ENCODE measurements around the gene GFRA4.
A peak's percentile ranks its signal among the peaks of the same experiment; 100 is the strongest.

The GFRA4 gene, protein sequence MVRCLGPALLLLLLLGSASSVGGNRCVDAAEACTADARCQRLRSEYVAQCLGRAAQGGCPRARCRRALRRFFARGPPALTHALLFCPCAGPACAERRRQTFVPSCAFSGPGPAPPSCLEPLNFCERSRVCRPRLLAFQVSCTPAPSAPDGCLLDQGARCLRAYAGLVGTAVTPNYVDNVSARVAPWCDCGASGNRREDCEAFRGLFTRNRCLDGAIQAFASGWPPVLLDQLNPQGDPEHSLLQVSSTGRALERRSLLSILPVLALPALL

GRCh38 chr20:3663031-3663701 is at the start of gene GFRA4:
Gene GFRA4, minus strand, starts transcription at chr20:3663399. Its CDS starts 0 bp downstream, at chr20:3663399.
- no peak for DNase-seq

GRCh38 chr20:3712279-3712873 is 49.2 kb upstream of the GFRA4 start, which contains the start of gene SIGLEC1:
Gene SIGLEC1, minus strand, starts transcription at chr20:3712600. Its CDS starts 5,472 bp downstream, at chr20:3707128.
- no peak for DNase-seq

GRCh38 chr20:3711484-3711941 is 48.3 kb upstream of the GFRA4 start:
- DNase-seq, result no peak

DNA sequence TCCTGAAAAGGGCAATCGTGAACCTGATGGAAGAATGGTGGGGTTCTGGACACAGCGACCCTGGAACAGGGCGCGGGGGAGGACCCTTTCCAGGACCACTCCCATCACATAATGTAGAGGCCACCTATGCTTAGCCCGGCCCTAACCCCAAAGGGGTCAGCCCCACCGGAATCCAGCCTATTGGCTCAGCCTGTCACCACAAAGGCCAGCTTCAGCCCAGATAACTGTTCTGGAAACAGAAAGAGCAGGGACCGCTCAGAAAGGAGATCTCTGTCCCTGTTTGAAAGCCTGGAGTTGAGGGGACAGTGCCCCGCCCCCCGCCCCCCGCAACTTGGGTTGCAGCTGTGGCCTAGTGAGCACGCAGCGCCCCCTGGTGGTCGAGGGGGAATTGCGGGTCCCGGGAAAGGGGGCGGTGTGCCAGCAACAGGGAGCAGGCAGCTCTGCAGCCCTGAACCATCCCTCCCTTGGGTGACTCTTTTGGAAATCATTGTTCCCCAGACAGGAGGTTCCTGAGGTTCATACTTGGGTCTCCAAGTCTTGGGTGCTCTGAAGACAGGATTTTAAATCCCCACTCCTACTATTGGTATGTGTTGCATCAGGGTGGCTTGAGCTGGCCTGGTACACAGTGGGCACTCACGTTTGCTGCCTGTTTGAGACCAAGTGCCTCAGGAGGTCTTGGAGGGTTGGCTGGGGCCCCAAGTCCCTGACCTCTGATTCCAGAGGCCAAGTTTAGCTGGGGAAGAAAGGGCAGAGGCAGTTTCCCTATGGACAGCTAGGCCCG is 47.7 kb upstream of the GFRA4 start:
- DNase-seq, result peak; percentile 78

- DNase-seq, result no peak
Measured at GRCh38 chr20:3710011-3710466, 46.8 kb upstream of the GFRA4 start.

GRCh38 chr20:3707508-3707899 is 44.3 kb upstream of the GFRA4 start:
- no peak for DNase-seq

DNA sequence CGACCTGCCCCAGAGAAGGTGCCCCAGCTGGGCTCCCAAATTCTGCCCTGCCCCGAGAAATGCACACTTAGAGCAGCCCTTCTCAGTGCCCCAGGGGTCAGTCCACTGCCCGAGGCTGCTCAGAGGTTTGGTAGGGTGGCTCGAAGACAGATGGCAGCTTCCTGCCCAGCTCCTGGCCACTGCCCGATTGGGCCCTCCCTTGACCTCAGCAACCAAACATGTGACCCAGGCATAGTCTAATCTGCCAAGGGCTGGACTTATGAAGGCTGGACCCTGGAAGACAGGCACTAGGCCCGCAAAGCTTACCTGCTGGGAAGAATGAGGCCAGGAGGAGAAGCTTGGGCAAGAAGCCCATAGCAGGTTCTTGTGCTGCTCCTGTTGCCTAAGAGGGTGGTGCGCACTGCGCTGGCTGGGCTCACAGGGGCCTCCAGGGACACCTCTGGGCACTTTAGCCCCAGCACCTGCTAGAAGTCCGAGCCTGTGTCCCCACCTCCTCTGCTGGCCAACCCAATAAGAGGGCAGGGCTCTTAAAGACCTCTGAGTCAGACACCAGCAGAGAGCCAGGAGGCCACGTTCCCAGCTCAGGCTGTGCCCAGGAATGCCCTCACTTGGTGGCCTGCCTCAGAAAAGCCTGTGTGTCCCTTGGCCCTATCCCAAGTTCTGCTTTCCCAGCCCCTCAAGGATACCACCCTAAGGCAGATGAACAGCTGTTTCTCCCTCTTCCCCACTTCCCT is 43.7 kb upstream of the GFRA4 start:
- DNase-seq, result no peak

- DNase-seq, result no peak
Measured at GRCh38 chr20:3705970-3706739, 43.0 kb upstream of the GFRA4 start.

DNA sequence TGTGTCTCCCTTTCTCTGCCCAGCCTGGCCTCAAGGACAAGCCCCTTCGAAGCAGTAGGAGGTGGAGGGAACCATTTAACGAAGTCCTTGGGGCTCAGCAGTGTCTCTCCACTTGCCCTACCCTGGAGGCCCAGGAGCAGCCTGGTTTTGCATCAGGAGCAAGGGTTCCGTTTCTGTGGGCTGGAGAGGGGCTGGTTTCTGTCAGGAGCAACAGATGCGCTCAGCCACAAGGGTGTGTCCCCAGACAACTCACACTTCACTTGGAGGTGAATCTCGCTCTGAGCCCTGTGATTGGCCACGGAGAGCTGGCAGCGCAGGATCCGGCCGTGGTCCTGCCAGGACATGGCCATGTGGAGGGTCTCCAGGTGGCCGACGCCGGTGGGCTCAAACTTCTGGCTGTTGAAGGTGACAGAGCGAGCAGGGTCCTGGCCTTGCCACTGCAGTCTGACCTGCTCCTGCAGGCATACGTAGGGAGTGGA is 42.3 kb upstream of the GFRA4 start:
- no peak for DNase-seq

GRCh38 chr20:3704087-3704486 is 40.9 kb upstream of the GFRA4 start:
- DNase-seq, result no peak

DNA sequence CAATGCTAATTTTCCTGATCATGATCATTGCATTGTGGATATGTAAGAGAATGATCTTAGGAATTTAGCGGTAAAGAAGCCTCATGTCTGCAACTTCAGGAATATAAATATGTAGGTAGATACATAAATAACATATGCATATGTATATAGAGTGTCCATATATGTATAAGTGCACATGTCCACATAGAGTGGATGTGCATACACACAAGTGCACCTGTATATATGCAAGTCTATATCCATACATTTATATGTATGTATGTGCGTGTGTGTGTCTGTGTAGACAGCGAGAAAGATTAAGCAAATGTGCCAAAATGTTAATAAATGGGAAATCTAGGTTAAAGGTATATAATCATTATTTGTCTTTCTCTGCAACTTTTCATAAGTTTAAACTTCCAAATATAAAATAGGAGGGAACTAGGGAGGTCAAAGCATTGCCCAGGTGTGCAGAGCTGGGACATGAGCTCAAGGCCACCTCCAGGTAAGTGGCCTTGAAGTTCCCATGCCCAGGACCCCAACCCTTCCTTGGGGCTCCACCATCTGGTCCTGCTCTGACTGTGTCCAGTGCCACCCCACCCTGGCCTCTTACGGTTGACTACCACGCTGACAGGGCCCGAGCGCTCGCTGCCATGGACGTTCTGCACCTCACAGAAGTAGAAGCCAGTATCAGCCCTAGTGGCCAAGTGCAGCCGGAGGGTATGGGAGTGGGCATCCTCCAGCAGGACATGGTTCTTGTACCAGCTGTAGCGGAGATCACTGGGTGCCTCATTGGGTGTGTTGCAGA is 39.6 kb upstream of the GFRA4 start:
- no peak for DNase-seq

- no peak for DNase-seq
Measured at GRCh38 chr20:3701061-3701998, 38.1 kb upstream of the GFRA4 start.

DNA sequence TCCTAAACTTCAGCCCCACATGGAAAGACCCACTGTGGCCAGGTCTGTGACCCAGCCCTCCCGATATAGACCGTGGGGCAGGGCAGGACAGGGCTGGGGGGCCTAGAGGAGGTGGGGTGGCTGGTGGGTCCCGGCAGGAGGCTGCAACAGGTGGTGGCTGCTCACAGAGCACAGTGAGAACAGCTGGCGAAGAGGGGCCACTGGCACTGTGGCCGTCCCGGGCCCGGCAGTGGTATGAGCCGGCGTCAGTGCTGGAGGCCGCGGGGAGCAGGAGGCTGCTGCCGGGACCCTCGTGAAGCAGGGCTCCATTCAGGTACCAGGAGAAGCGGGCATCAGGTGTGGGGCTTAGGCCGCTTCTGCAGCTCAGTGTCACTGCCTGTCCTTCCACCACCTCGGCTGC is 35.8 kb upstream of the GFRA4 start:
- no peak for DNase-seq

GRCh38 chr20:3698591-3699001 is 35.4 kb upstream of the GFRA4 start:
- no peak for DNase-seq

DNA sequence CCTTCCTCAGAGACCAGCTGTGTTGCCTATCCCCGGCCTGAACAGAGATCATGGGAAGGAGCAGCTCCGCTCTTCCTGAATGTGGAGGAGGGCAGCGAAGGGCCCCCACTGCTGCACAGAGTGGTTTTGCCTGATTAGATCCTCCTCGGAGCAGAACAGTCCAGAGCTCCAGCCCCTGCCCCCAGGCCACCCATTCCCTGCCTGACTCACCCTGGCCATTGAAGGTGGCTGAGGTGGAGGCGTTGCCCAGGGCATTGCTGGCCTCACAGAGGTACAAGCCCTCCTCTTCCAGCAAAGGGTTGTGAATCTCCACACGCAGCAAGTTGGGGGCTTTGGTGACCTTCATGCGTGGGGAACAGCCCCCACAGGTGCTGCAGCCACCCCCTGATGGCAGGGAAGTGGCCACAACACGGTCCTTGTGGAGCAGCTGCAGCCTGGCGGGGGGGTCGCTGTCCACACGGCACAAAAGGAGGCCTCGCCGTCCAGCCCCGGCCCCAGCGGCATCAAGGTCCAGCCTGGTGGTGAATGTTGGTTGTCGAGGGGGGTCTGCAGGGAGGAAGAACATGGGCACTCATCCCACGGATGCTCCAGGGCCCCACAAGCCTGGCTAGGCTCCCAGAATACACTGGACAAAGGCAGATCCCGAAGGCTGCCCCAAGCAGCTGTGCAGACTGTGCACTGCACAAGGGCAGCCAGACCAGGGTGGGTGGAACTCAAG is 34.5 kb upstream of the GFRA4 start:
- no peak for DNase-seq

GRCh38 chr20:3696745-3697587 is 33.8 kb upstream of the GFRA4 start:
- no peak for DNase-seq

- no peak for DNase-seq
Measured at GRCh38 chr20:3696200-3696599, 33.0 kb upstream of the GFRA4 start.

DNA sequence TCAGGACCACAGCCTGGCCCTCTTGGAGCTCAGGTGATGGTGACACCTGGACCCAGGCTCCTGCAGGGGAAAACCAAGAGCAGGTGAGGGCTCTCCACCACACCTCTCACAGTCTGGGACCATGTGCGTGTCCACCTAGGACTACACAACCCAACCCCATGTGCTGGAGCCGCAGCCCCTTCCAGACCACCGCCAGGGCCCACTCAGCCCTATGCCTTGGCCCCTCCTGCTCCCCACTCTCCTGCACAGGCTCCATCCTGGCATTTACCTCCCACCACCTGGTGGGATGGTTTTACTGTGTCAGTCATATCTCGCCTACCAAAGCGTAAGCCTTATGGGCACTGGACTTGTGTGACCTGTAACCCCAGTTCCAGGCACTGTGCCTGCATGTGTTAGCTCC is 31.7 kb upstream of the GFRA4 start:
- no peak for DNase-seq
